HL-60 (cell line): ENCODE data around the gene GRAMD1A.

Experiments
- DNase-seq, 2 experiments: peaks; one replicate each; pipeline ENCODE4 v3.0.0-alpha.2; 2010 to 2020; ENCODE audit warnings: low read depth in 1 of 2, low spot score in 1 of 2
- H3K27ac ChIP-seq: fragments of 250-450 bp; sonication (Bioruptor Pico); replicated peaks from 2 replicates; pipeline ENCODE4 v1.5.1; 2020; ENCODE audit warnings: mild to moderate bottlenecking, moderate library complexity
- H3K27me3 ChIP-seq: fragments of 250-450 bp; sonication (Bioruptor Pico); 2 replicates; pipeline ENCODE4 v1.5.1; 2021; ENCODE audit warnings: mild to moderate bottlenecking, moderate library complexity; ENCODE audit not compliant: insufficient read depth, poor library complexity, severe bottlenecking
- H3K4me3 ChIP-seq: replicated peaks from 2 replicates; pipeline ENCODE4 v1.5.1; 2011; ENCODE audit warnings: mild to moderate bottlenecking, control low read depth, low read length; ENCODE audit not compliant: insufficient read depth
- CTCF ChIP-seq: IDR thresholded peaks from one replicate; pipeline ENCODE4 v1.5.1; 2011; ENCODE audit warnings: low read length, control low read depth, inconsistent platforms; ENCODE audit not compliant: insufficient read depth
- GABPA ChIP-seq: IDR thresholded peaks from 2 replicates; pipeline ENCODE4 v1.6.1; 2012; ENCODE audit warnings: low read depth
- POLR2AphosphoS5 ChIP-seq: IDR thresholded peaks from 2 replicates; pipeline ENCODE4 v1.6.1; 2012; ENCODE audit warnings: low read depth
- REST ChIP-seq: IDR thresholded peaks from 2 replicates; pipeline ENCODE4 v1.6.1; 2012; ENCODE audit warnings: low read depth; ENCODE audit not compliant: insufficient replicate concordance
- SPI1 ChIP-seq: IDR thresholded peaks from 2 replicates; pipeline ENCODE4 v1.6.1; 2012; ENCODE audit warnings: low read depth, mild to moderate bottlenecking, borderline replicate concordance

The GRAMD1A gene

GRCh38 chr19:35024095-35024494, 24.0 kb downstream of the GRAMD1A start:
- Histone ChIP-seq H3K27ac (no peak overlapping the region), H3K27me3 (no peaks in the 10 kb centered on the region), H3K4me3 (no peak overlapping the region)
- TF ChIP-seq REST (no peak), GABPA (no peak), POLR2AphosphoS5 (no peak; the same call in 1 of the 2 replicates), CTCF (no peak), SPI1 (no peak)
- no peak for DNase-seq

- TF ChIP-seq REST, result no peak
- H3K27ac ChIP-seq, result no peak overlapping the region
- H3K4me3 ChIP-seq, result no peak overlapping the region
- peaks cover 6% of the 10 kb centered on the region for H3K27me3 ChIP-seq
- DNase-seq, result no peak
These were observed 25.8 kb downstream of the GRAMD1A start for GRCh38 chr19:35025969-35026368.

- no peak for DNase-seq
- Histone ChIP-seq H3K4me3 (no peak overlapping the region), H3K27ac (no peak overlapping the region), H3K27me3 (peaks cover 9% of the 10 kb centered on the region)
- TF ChIP-seq SPI1 (no peak), CTCF (no peak), POLR2AphosphoS5 (no peak), REST (no peak), GABPA (no peak)
These were observed 26.3 kb downstream of the GRAMD1A start for GRCh38 chr19:35026418-35026817.

- TF ChIP-seq CTCF (no peak), GABPA (no peak), REST (no peak), POLR2AphosphoS5 (no peak), SPI1 (no peak)
- no peak overlapping the region for H3K27ac ChIP-seq
- peaks cover 15% of the 10 kb centered on the region for H3K27me3 ChIP-seq
- no peak overlapping the region for H3K4me3 ChIP-seq
- no peak for DNase-seq
These were observed 26.9 kb downstream of the GRAMD1A start for GRCh38 chr19:35027009-35027408.
